ENCODE data around the gene TUBGCP6.

- TF ChIP-seq EP300 (IDR thresholded peaks at IDR 0.05): no peak
- TF ChIP-seq CTCF (IDR thresholded peaks at IDR 0.05): no peak
- no peak for TF ChIP-seq POLR2AphosphoS5 (IDR thresholded peaks at IDR 0.05)
- TF ChIP-seq POLR2A (IDR thresholded peaks at IDR 0.05): no peak
These were observed 39.7 kb upstream of the TUBGCP6 start for GRCh38 chr22:50284479-50284878.

Measured in stomach (tissue), 4 donors.